H9 (cell line): Measurements from ENCODE around the gene MACROH2A1. TPM values are rescaled to one million over a fixed set of nuclear protein-coding genes. Genes with fewer than 3 reads are reported as not detected.

Experiments
- DNase-seq: peaks from one replicate; pipeline ENCODE4 v3.0.0-alpha.2; 2017
- H2AFZ ChIP-seq: one replicate; pipeline ENCODE4 v1.6.1; 2013; ENCODE audit warnings: mild to moderate bottlenecking, low read length, control low read depth, moderate library complexity
- H2AK5ac ChIP-seq: 2 replicates; pipeline ENCODE4 v1.6.1; 2013; ENCODE audit warnings: low read length, control low read depth, mixed read lengths; ENCODE audit not compliant: insufficient read length
- H2BK120ac ChIP-seq: one replicate; pipeline ENCODE4 v1.6.1; 2013; ENCODE audit warnings: low read depth, mild to moderate bottlenecking, low read length, control low read depth, inconsistent platforms; ENCODE audit not compliant: poor library complexity, severe bottlenecking
- H2BK12ac ChIP-seq: 2 replicates; pipeline ENCODE4 v1.6.1; 2013; ENCODE audit warnings: low read length, control low read depth, mixed read lengths, low read depth; ENCODE audit not compliant: insufficient read length
- H2BK15ac ChIP-seq: 2 replicates; pipeline ENCODE4 v1.6.1; 2013; ENCODE audit warnings: low read depth, low read length, control low read depth
- H2BK20ac ChIP-seq: one replicate; pipeline ENCODE4 v1.6.1; 2013; ENCODE audit warnings: low read depth, mild to moderate bottlenecking, low read length, control low read depth, inconsistent platforms; ENCODE audit not compliant: poor library complexity, severe bottlenecking
- H2BK5ac ChIP-seq: 2 replicates; pipeline ENCODE4 v1.6.1; 2013; ENCODE audit warnings: low read length, control low read depth, mixed read lengths; ENCODE audit not compliant: insufficient read length
- H3K14ac ChIP-seq: 2 replicates; pipeline ENCODE4 v1.6.1; 2013; ENCODE audit warnings: low read length, control low read depth; ENCODE audit not compliant: insufficient read depth
- H3K18ac ChIP-seq: 2 replicates; pipeline ENCODE4 v1.6.1; 2013; ENCODE audit warnings: low read depth, mild to moderate bottlenecking, mixed read lengths, low read length, control low read depth; ENCODE audit not compliant: insufficient read length
- H3K23ac ChIP-seq: 2 replicates; pipeline ENCODE4 v1.6.1; 2013; ENCODE audit warnings: low read length, control low read depth, mixed read lengths, low read depth; ENCODE audit not compliant: insufficient read length
- H3K23me2 ChIP-seq: 2 replicates; pipeline ENCODE4 v1.6.1; 2013; ENCODE audit warnings: low read depth, mild to moderate bottlenecking, mixed read lengths, low read length, control low read depth; ENCODE audit not compliant: insufficient read length, poor library complexity, severe bottlenecking
- H3K27ac ChIP-seq: 2 replicates; pipeline ENCODE4 v1.5.1; 2013; ENCODE audit warnings: low read length, control low read depth, mixed read lengths, low read depth; ENCODE audit not compliant: insufficient read length
- H3K27me3 ChIP-seq: 2 replicates; pipeline ENCODE4 v1.6.1; 2013; ENCODE audit warnings: low read length, control low read depth, inconsistent platforms; ENCODE audit not compliant: insufficient read depth
- H3K4ac ChIP-seq: 2 replicates; pipeline ENCODE4 v1.6.1; 2013; ENCODE audit warnings: low read depth, mild to moderate bottlenecking, control low read depth, inconsistent platforms, low read length, moderate library complexity
- H3K4me1 ChIP-seq: 2 replicates; pipeline ENCODE4 v1.6.1; 2013; ENCODE audit warnings: low read length, control low read depth, inconsistent platforms; ENCODE audit not compliant: insufficient read depth
- H3K4me2 ChIP-seq: 2 replicates; pipeline ENCODE4 v1.6.1; 2013; ENCODE audit warnings: low read length, control low read depth, mixed read lengths; ENCODE audit not compliant: insufficient read length, insufficient read depth
- H3K56ac ChIP-seq: 2 replicates; pipeline ENCODE4 v1.6.1; 2013; ENCODE audit warnings: low read depth, mild to moderate bottlenecking, mixed read lengths, low read length, control low read depth; ENCODE audit not compliant: insufficient read length
- H3K79me1 ChIP-seq: 2 replicates; pipeline ENCODE4 v1.6.1; 2013; ENCODE audit warnings: low read depth, mild to moderate bottlenecking, moderate library complexity, low read length, control low read depth, inconsistent platforms; ENCODE audit not compliant: insufficient read depth, poor library complexity, severe bottlenecking
- H3K79me2 ChIP-seq: 2 replicates; pipeline ENCODE4 v1.6.1; 2013; ENCODE audit warnings: low read length, control low read depth, inconsistent platforms; ENCODE audit not compliant: insufficient read depth
- H3K9ac ChIP-seq: 2 replicates; pipeline ENCODE4 v1.6.1; 2013; ENCODE audit warnings: low read length, control low read depth, mixed read lengths; ENCODE audit not compliant: insufficient read length; ENCODE audit errors: extremely low read depth
- H3K9me3 ChIP-seq: one replicate; pipeline ENCODE4 v1.6.1; 2013; ENCODE audit warnings: low read depth, low read length, inconsistent platforms; ENCODE audit not compliant: control insufficient read depth
- H3T11ph ChIP-seq: one replicate; pipeline ENCODE4 v1.6.1; 2013; ENCODE audit warnings: mild to moderate bottlenecking, low read length, control low read depth, inconsistent platforms
- H4K20me1 ChIP-seq: one replicate; pipeline ENCODE4 v1.6.1; 2013; ENCODE audit not compliant: control insufficient read depth, insufficient read length, insufficient read depth
- H4K5ac ChIP-seq: 2 replicates; pipeline ENCODE4 v1.6.1; 2013; ENCODE audit warnings: low read depth, mild to moderate bottlenecking, mixed read lengths, low read length, control low read depth; ENCODE audit not compliant: insufficient read length
- H4K8ac ChIP-seq: replicated peaks from 2 replicates; pipeline ENCODE4 v1.6.1; 2013; ENCODE audit warnings: low read length, control low read depth, mixed read lengths, low read depth; ENCODE audit not compliant: insufficient read length
- H4K91ac ChIP-seq: 2 replicates; pipeline ENCODE4 v1.6.1; 2013; ENCODE audit warnings: low read depth, mild to moderate bottlenecking, moderate library complexity, mixed read lengths, low read length, control low read depth; ENCODE audit not compliant: insufficient read length
- H3K27ac Mint-ChIP-seq, 3 experiments: 2 replicates in 2 of 3; 3 replicates in 1 of 3; pipeline ENCODE4 v1.8.0; 2020 to 2021; ENCODE audit warnings: mixed read lengths in 3 of 3, mild to moderate bottlenecking in 1 of 3, moderate library complexity in 1 of 3
- H3K27me3 Mint-ChIP-seq: 2 replicates; pipeline ENCODE4 v1.8.0; 2021; ENCODE audit warnings: low read depth, mild to moderate bottlenecking, moderate library complexity, mixed read lengths
- H3K36me3 Mint-ChIP-seq, 3 experiments: 2 replicates in 2 of 3; 3 replicates in 1 of 3; pipeline ENCODE4 v1.8.0; 2020 to 2021; ENCODE audit warnings: low read depth in 3 of 3, mixed read lengths in 3 of 3; ENCODE audit not compliant: insufficient read depth in 1 of 3
- H3K4me1 Mint-ChIP-seq, 2 experiments: 2 replicates each; pipeline ENCODE4 v1.8.0; 2020; ENCODE audit warnings: mixed read lengths in 2 of 2
- H3K4me3 Mint-ChIP-seq, 2 experiments: 2 replicates in 1 of 2; 3 replicates in 1 of 2; pipeline ENCODE4 v1.8.0; 2020 to 2021; ENCODE audit warnings: mild to moderate bottlenecking in 2 of 2, mixed read lengths in 2 of 2, moderate library complexity in 1 of 2
- H3K9me3 Mint-ChIP-seq, 2 experiments: 2 replicates in 1 of 2; 3 replicates in 1 of 2; pipeline ENCODE4 v1.8.0; 2020; ENCODE audit warnings: mild to moderate bottlenecking in 2 of 2, mixed read lengths in 2 of 2, moderate library complexity in 1 of 2
- WGBS: extraction: QIAGEN DNeasy Blood & Tissue Kit; methylation state at CpG from one replicate; pipeline ENCODE4 v1.1.7; 2013; ENCODE audit warnings: missing lambda C conversion rate, low lambda C conversion rate, mixed read lengths; ENCODE audit not compliant: insufficient read length; ENCODE audit errors: extremely low coverage; 5-methylcytosine and 5-hydroxymethylcytosine counted together
- total RNA-seq: library from RNA; stranded (reverse); gene quantifications from 2 replicates; pipeline ENCODE4 v1.2.1, GENCODE V29; 2021
- TF ChIP-seq, protein P1 (sequence below): fragments of 200-600 bp; sonication (generic); conservative IDR thresholded peaks from 3 replicates; pipeline ENCODE4 v1.8.0; 2021; ENCODE audit warnings: antibody characterized with exemption, mild to moderate bottlenecking

The MACROH2A1 gene
- total RNA-seq, 1 experiment from 2014 or later = 111 TPM

DNA sequence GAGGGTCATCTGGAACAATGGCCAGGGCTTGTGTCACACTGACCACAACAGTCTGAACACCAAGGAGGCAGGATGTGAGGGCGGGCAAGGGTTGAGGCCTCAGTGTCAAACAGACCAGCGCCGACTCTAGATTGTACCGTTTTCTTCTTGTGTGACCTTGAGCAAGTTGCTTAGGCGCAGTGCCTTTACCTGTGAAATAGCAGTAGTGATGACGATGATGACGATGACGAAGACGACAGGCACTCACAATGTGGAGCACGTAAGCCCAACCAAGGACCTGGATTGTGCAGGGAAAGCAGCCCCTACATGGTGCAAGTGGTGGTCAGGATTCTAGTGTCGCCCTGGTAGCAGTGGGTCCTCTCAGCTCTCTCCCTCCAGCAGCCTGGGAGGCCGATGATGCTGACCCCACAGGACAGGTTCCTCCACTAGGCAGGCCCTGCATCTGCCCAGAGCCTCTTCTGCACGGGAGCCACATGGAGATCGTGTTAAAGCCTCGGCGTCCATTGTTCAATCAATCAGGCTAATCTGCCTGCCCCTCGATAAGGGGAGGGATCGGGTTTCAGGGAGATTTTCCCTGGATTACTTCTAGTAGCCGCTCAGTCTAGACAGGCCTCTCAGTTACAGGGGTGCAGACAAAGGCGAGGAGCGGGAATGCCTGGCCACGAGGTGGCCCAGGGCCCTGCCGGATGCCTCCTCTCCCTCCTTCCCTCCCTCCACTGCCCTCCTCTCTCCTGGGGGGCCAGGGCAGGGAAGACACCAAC is 91.7 kb downstream of the MACROH2A1 start:
- no peaks in the 10 kb centered on the region for H3K23me2 ChIP-seq
- Mint-ChIP-seq H3K27ac (no peak overlapping the region), H3K36me3 (no peaks in the 10 kb centered on the region), H3K4me1 (peaks cover 8 to 19% of the 10 kb centered on the region in 2 experiments), H3K4me3 (no peak overlapping the region), H3K27me3 (peaks cover 48% of the 10 kb centered on the region), H3K9me3 (no peaks in the 10 kb centered on the region)
- no peak overlapping the region for H2AK5ac ChIP-seq
- H2BK20ac ChIP-seq = no peak overlapping the region
- H3K18ac ChIP-seq = peak overlapping the region; percentile 45
- H3K4me1 ChIP-seq = no peaks in the 10 kb centered on the region
- no peaks in the 10 kb centered on the region for H4K20me1 ChIP-seq
- H3K23ac ChIP-seq = no peak overlapping the region
- H4K8ac ChIP-seq = no peak overlapping the region
- H3K4ac ChIP-seq = no peak overlapping the region
- H3T11ph ChIP-seq = no peak overlapping the region
- no peaks in the 10 kb centered on the region; the same call in 1 of the 2 replicates for H3K27me3 ChIP-seq
- no peak overlapping the region for H3K9ac ChIP-seq
- H3K79me2 ChIP-seq = no peaks in the 10 kb centered on the region
- DNase-seq = no peak
- no peak overlapping the region for H4K91ac ChIP-seq
- H3K56ac ChIP-seq = no peak overlapping the region
- TF ChIP-seq, protein P1, sequence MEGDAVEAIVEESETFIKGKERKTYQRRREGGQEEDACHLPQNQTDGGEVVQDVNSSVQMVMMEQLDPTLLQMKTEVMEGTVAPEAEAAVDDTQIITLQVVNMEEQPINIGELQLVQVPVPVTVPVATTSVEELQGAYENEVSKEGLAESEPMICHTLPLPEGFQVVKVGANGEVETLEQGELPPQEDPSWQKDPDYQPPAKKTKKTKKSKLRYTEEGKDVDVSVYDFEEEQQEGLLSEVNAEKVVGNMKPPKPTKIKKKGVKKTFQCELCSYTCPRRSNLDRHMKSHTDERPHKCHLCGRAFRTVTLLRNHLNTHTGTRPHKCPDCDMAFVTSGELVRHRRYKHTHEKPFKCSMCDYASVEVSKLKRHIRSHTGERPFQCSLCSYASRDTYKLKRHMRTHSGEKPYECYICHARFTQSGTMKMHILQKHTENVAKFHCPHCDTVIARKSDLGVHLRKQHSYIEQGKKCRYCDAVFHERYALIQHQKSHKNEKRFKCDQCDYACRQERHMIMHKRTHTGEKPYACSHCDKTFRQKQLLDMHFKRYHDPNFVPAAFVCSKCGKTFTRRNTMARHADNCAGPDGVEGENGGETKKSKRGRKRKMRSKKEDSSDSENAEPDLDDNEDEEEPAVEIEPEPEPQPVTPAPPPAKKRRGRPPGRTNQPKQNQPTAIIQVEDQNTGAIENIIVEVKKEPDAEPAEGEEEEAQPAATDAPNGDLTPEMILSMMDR = no peak
- H3K27ac ChIP-seq = no peak overlapping the region
- H3K14ac ChIP-seq = peak overlapping the region; percentile 68
- no peaks in the 10 kb centered on the region for H3K79me1 ChIP-seq
- no peaks in the 10 kb centered on the region for H3K9me3 ChIP-seq
- H4K5ac ChIP-seq = no peak overlapping the region
- H2BK5ac ChIP-seq = no peak overlapping the region
- H3K4me2 ChIP-seq = no peak overlapping the region
- H2BK120ac ChIP-seq = no peak overlapping the region
- WGBS = no CpG with 5 or more reads among the region's 23 CpGs
- no peak overlapping the region for H2BK15ac ChIP-seq
- no peak overlapping the region for H2BK12ac ChIP-seq
- no peak overlapping the region for H2AFZ ChIP-seq
